MCF 10A (cell line): Measurements from ENCODE around the gene NFASC. TPM values are rescaled to one million over a fixed set of nuclear protein-coding genes. Genes with fewer than 3 reads are reported as not detected.

Experiments
- BruUV-seq: library from RNA; stranded (reverse); fragments of 400-500 nt; replicated peaks from 2 replicates; lab custom pipeline; 2021; lab: Mats Ljungman, UMichigan
- CTCF ChIA-PET: fragments of 300-600 bp; sonication (Branson Sonifier 250); formaldehyde crosslinking; extraction: SDS; loops from one replicate; lab custom pipeline; 2021; ENCODE audit warnings: antibody characterized with exemption, inconsistent platforms; lab: Yijun Ruan, JAX
- POLR2A ChIA-PET: fragments of 300-600, 350-650 bp; sonication (Branson Sonifier 250); formaldehyde crosslinking; extraction: SDS; loops from one replicate; lab custom pipeline; 2020; ENCODE audit warnings: antibody characterized with exemption, inconsistent platforms; lab: Yijun Ruan, JAX
- DNase-seq: peaks from one replicate; pipeline ENCODE4 v3.0.0-alpha.2; 2018; ENCODE audit not compliant: unreplicated experiment
- H3K27ac Mint-ChIP-seq: one replicate; pipeline ENCODE4 v1.8.0; 2022; ENCODE audit warnings: mild to moderate bottlenecking, low read depth, mixed read lengths; ENCODE audit not compliant: unreplicated experiment
- H3K27me3 Mint-ChIP-seq: one replicate; pipeline ENCODE4 v1.8.0; 2022; ENCODE audit warnings: mixed read lengths; ENCODE audit not compliant: insufficient read depth, unreplicated experiment
- H3K36me3 Mint-ChIP-seq: one replicate; pipeline ENCODE4 v1.8.0; 2022; ENCODE audit warnings: mild to moderate bottlenecking, moderate library complexity, mixed read lengths; ENCODE audit not compliant: insufficient read depth, unreplicated experiment
- H3K4me1 Mint-ChIP-seq: one replicate; pipeline ENCODE4 v1.8.0; 2022; ENCODE audit warnings: mixed read lengths; ENCODE audit not compliant: insufficient read depth, unreplicated experiment
- H3K4me3 Mint-ChIP-seq: one replicate; pipeline ENCODE4 v1.8.0; 2022; ENCODE audit warnings: mild to moderate bottlenecking, moderate library complexity, mixed read lengths; ENCODE audit not compliant: unreplicated experiment
- H3K9me3 Mint-ChIP-seq: one replicate; pipeline ENCODE4 v1.8.0; 2022; ENCODE audit warnings: mixed read lengths; ENCODE audit not compliant: unreplicated experiment
- intact Hi-C: fragments of 100-400 bp; cut with micrococcal nuclease; formaldehyde crosslinking; loops from 2 replicates; pipeline ENCODE4 v1.14.1; 2022
- total RNA-seq: library from RNA; stranded (reverse); gene quantifications from 2 replicates; pipeline ENCODE4 v1.2.3, GENCODE V29; 2022
- TF ChIP-seq, protein P1 (sequence below): fragments of 200-600 bp; IDR thresholded peaks from one replicate; pipeline ENCODE4 v1.8.0; 2022; ENCODE audit warnings: antibody characterized with exemption, mild to moderate bottlenecking; ENCODE audit not compliant: unreplicated experiment

NFASC gene
- total RNA-seq, 1 experiment from 2014 or later = 0.98 TPM

DNA sequence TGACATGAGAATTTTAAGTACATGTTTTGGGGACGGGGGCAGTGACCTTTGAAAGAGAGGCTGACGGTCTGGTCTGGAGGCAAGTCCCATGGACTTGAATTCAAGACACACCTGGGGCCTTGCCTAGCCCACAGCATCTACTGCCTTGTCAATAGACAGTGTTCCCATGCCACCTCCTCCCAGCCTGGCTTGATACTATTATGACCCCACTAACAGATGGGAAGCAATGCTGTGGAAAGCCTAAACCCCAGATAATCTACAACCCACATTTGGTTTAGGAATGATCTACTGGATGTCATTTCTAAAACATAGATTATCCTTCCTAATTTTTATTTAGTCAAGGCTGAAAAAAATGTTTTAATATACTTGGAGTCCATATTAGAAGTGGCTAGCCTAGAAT lies 17.8 kb upstream of the NFASC start:
- no TSS peak for BruUV-seq
- TF ChIP-seq, protein P1, sequence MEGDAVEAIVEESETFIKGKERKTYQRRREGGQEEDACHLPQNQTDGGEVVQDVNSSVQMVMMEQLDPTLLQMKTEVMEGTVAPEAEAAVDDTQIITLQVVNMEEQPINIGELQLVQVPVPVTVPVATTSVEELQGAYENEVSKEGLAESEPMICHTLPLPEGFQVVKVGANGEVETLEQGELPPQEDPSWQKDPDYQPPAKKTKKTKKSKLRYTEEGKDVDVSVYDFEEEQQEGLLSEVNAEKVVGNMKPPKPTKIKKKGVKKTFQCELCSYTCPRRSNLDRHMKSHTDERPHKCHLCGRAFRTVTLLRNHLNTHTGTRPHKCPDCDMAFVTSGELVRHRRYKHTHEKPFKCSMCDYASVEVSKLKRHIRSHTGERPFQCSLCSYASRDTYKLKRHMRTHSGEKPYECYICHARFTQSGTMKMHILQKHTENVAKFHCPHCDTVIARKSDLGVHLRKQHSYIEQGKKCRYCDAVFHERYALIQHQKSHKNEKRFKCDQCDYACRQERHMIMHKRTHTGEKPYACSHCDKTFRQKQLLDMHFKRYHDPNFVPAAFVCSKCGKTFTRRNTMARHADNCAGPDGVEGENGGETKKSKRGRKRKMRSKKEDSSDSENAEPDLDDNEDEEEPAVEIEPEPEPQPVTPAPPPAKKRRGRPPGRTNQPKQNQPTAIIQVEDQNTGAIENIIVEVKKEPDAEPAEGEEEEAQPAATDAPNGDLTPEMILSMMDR = no peak
- intact Hi-C loops = no loop called here
- no peaks in the 10 kb centered on the region for H3K9me3 Mint-ChIP-seq
- no peak for DNase-seq
- H3K27me3 Mint-ChIP-seq = peaks cover 74% of the 10 kb centered on the region
- no peak overlapping the region for H3K4me3 Mint-ChIP-seq
- ChIA-PET POLR2A (no interaction called here), CTCF (interaction anchor here (0.6 to 1.5 kb wide), 6 partner anchors 15 to 621 kb away, joined by 3 to 5 read pairs (median 4); no protein-coding TSS in a partner anchor)
- no peaks in the 10 kb centered on the region for H3K36me3 Mint-ChIP-seq
- no peaks in the 10 kb centered on the region for H3K4me1 Mint-ChIP-seq
- H3K27ac Mint-ChIP-seq = no peak overlapping the region

DNA sequence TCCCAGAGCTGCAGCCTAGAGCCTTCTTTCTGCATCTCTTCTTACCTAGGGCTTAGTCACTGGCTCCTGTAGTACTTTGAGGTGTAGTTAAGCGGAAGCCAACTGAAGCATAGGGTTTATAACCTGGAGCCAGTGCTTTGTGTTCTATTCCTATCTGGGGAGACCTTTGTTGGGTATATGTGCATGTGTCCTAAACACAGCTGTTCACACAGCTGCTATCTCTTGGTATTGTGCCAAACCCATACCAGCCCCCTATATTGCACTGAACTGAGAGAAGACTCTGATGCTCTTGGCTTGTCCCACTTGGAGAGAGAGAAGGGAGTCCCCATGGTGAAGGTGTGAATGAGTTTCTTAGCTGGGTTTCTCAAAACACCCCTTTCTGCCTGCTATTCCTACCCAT lies 17.2 kb upstream of the NFASC start:
- H3K36me3 Mint-ChIP-seq = no peaks in the 10 kb centered on the region
- TF ChIP-seq, protein P1 = no peak
- H3K9me3 Mint-ChIP-seq = no peaks in the 10 kb centered on the region
- no peak overlapping the region for H3K27ac Mint-ChIP-seq
- DNase-seq = no peak
- BruUV-seq = no TSS peak
- no peak overlapping the region for H3K4me3 Mint-ChIP-seq
- H3K4me1 Mint-ChIP-seq = no peaks in the 10 kb centered on the region
- H3K27me3 Mint-ChIP-seq = peaks cover 69% of the 10 kb centered on the region
- intact Hi-C loops = no loop called here
- CTCF ChIA-PET = interaction anchor here (0.7 to 1.5 kb wide), 5 partner anchors 21 to 88 kb away, joined by 3 to 6 read pairs (median 3); no protein-coding TSS in a partner anchor
- POLR2A ChIA-PET = no interaction called here

DNA sequence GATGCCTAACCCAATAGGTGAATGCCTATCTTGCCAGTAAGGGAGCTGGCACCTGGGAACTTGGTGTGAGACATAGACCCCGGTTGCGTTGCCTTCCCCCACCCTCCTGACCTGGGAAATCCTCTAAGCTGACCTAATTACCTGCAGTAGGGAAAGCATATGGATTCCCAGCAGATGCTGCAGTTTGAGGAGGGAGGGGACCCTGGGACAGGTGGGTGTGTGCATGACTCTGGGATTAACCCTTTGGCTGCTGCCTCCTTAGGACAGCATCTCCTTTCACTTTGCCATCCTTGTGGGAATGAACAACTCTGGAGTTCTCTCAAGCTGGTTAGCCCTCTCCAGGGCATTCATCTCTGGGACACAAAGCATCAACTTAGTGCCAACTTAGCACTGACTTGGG lies 16.4 kb upstream of the NFASC start:
- Mint-ChIP-seq H3K27ac (no peak overlapping the region), H3K27me3 (peaks cover 77% of the 10 kb centered on the region), H3K4me1 (no peaks in the 10 kb centered on the region), H3K36me3 (no peaks in the 10 kb centered on the region), H3K4me3 (no peak overlapping the region), H3K9me3 (no peaks in the 10 kb centered on the region)
- TF ChIP-seq, protein P1 = no peak
- no peak for DNase-seq
- BruUV-seq = no TSS peak
- CTCF ChIA-PET = interaction anchor here (0.6 to 1.5 kb wide), 5 partner anchors 22 to 601 kb away, joined by 3 to 6 read pairs (median 3); no protein-coding TSS in a partner anchor
- intact Hi-C loops = no loop called here
- POLR2A ChIA-PET = interaction anchor here (2.9 kb wide), 1 partner anchor 10 kb away, joined by 14 read pairs; no protein-coding TSS in a partner anchor

DNA sequence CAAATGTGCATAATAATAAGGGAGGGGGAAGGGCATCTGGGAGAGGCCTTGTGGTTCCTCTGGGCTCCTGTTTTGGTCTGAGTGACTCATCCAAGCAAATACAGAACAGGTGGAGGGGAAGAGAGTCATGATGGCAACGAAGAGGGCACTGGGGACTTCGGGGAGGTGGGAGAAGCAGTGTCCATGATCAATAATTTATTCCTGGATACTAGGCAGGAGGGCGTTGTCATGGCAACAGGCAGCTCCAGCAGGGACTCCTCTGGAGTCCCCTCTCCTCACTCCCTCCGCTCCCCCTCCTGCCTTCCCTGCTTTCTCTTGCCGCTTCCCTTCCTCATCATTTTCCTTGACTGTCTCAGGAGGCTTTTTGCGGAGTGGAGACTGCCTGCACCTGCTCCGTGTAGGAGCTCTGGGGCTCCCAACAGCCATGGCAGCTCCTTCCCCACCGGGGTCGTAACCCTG lies 12.3 kb upstream of the NFASC start:
- peak; percentile 21 for DNase-seq
- Mint-ChIP-seq H3K4me1 (no peaks in the 10 kb centered on the region), H3K27ac (no peak overlapping the region), H3K36me3 (no peaks in the 10 kb centered on the region), H3K4me3 (no peak overlapping the region), H3K9me3 (no peaks in the 10 kb centered on the region), H3K27me3 (peaks cover 90% of the 10 kb centered on the region)
- POLR2A ChIA-PET = interaction anchor here (0.7 kb wide), 1 partner anchor 18 kb away, joined by 3 read pairs; no protein-coding TSS in a partner anchor
- intact Hi-C loops = no loop called here
- TF ChIP-seq, protein P1 = no peak
- no TSS peak for BruUV-seq
- CTCF ChIA-PET = interaction anchor here (1.4 to 1.6 kb wide), 2 partner anchors 51 to 83 kb away, joined by 3 to 5 read pairs; no protein-coding TSS in a partner anchor
